Measurements from ENCODE around the gene C2.

Gene C2

GRCh38 chr6:31963921-31964320, 36.4 kb downstream of the C2 start:
- H3K27ac ChIP-seq (ENCODE audit: insufficient read depth in 1 of 2, low read depth in 1 of 2, low read length in 2 of 2, poor library complexity in 1 of 2, severe bottlenecking in 2 of 2) = no peak overlapping the region
- WGBS (ENCODE audit: insufficient coverage) = 95% methylated on average over 18 of the region's 19 CpGs
- peaks cover 4 to 9% (median 9%) of the 10 kb centered on the region in 4 experiments for H3K4me1 ChIP-seq (ENCODE audit: control extremely low read depth in 1 of 4, control insufficient read depth in 4 of 4, insufficient read depth in 4 of 4, low read length in 3 of 4)
- ChIA-PET POLR2A (no interaction called here), CTCF (interaction anchor here (2.4 kb wide), 1 partner anchor 12 kb away, joined by 7 read pairs; no protein-coding TSS in a partner anchor)
- DNase-seq = no peak
- no peaks in the 10 kb centered on the region for H3K9me3 ChIP-seq (ENCODE audit: control extremely low read depth in 1 of 5, control insufficient read depth in 4 of 5, insufficient read depth in 2 of 5, low read depth in 1 of 5, low read length in 4 of 5)
- H3K36me3 ChIP-seq (ENCODE audit: control insufficient read depth in 4 of 4, insufficient read depth in 4 of 4, low read length in 3 of 4) = peaks cover 19 to 83% (median 73%) of the 10 kb centered on the region in 4 experiments
- H3K4me3 ChIP-seq (ENCODE audit: control insufficient read depth in 1 of 7, extremely low read depth in 1 of 7, insufficient read depth in 4 of 7, low read depth in 2 of 7, low read length in 6 of 7) = no peak overlapping the region
- no peaks in the 10 kb centered on the region for H3K27me3 ChIP-seq (replicated peaks in 2 of 5; ENCODE audit: control insufficient read depth in 4 of 5, insufficient read depth in 5 of 5, low read length in 4 of 5)

GRCh38 chr6:31965700-31966099, 38.2 kb downstream of the C2 start:
- ChIA-PET POLR2A (no interaction called here), CTCF (interaction anchor here (2.4 kb wide), 1 partner anchor 14 kb away, joined by 7 read pairs; no protein-coding TSS in a partner anchor)
- no peaks in the 10 kb centered on the region for H3K27me3 ChIP-seq (replicated peaks in 2 of 5; ENCODE audit: control insufficient read depth in 4 of 5, insufficient read depth in 5 of 5, low read length in 4 of 5)
- H3K4me1 ChIP-seq (ENCODE audit: control extremely low read depth in 1 of 4, control insufficient read depth in 4 of 4, insufficient read depth in 4 of 4, low read length in 3 of 4) = peaks cover 0 to 5% (median 4%) of the 10 kb centered on the region in 4 experiments
- H3K36me3 ChIP-seq (ENCODE audit: control insufficient read depth in 4 of 4, insufficient read depth in 4 of 4, low read length in 3 of 4) = peaks cover 19 to 96% (median 84%) of the 10 kb centered on the region in 4 experiments
- no peak for DNase-seq
- WGBS (ENCODE audit: insufficient coverage) = 97% methylated on average over 13 of the region's 13 CpGs
- no peak overlapping the region for H3K4me3 ChIP-seq (ENCODE audit: control insufficient read depth in 1 of 7, extremely low read depth in 1 of 7, insufficient read depth in 4 of 7, low read depth in 2 of 7, low read length in 6 of 7)
- no peak overlapping the region for H3K27ac ChIP-seq (ENCODE audit: insufficient read depth in 1 of 2, low read depth in 1 of 2, low read length in 2 of 2, poor library complexity in 1 of 2, severe bottlenecking in 2 of 2)
- no peaks in the 10 kb centered on the region for H3K9me3 ChIP-seq (ENCODE audit: control extremely low read depth in 1 of 5, control insufficient read depth in 4 of 5, insufficient read depth in 2 of 5, low read depth in 1 of 5, low read length in 4 of 5)

- Histone ChIP-seq H3K27ac (ENCODE audit: insufficient read depth in 1 of 2, low read depth in 1 of 2, low read length in 2 of 2, poor library complexity in 1 of 2, severe bottlenecking in 2 of 2) (no peak overlapping the region), H3K27me3 (replicated peaks in 2 of 5; ENCODE audit: control insufficient read depth in 4 of 5, insufficient read depth in 5 of 5, low read length in 4 of 5) (no peaks in the 10 kb centered on the region), H3K4me1 (ENCODE audit: control extremely low read depth in 1 of 4, control insufficient read depth in 4 of 4, insufficient read depth in 4 of 4, low read length in 3 of 4) (peaks cover 1 to 13% (median 12%) of the 10 kb centered on the region in 4 experiments), H3K4me3 (ENCODE audit: control insufficient read depth in 1 of 7, extremely low read depth in 1 of 7, insufficient read depth in 4 of 7, low read depth in 2 of 7, low read length in 6 of 7) (no peak overlapping the region), H3K36me3 (ENCODE audit: control insufficient read depth in 4 of 4, insufficient read depth in 4 of 4, low read length in 3 of 4) (peaks cover 18 to 90% (median 76%) of the 10 kb centered on the region in 4 experiments), H3K9me3 (ENCODE audit: control extremely low read depth in 1 of 5, control insufficient read depth in 4 of 5, insufficient read depth in 2 of 5, low read depth in 1 of 5, low read length in 4 of 5) (no peaks in the 10 kb centered on the region)
- WGBS (ENCODE audit: insufficient coverage) = 100% methylated on average over 4 of the region's 7 CpGs
- DNase-seq = no peak
- ChIA-PET CTCF (interaction anchor here (2.4 kb wide), 1 partner anchor 14 kb away, joined by 7 read pairs; no protein-coding TSS in a partner anchor), POLR2A (no interaction called here)
Measured at GRCh38 chr6:31966506-31966905, 39.0 kb downstream of the C2 start.

- Histone ChIP-seq H3K36me3 (ENCODE audit: control insufficient read depth in 4 of 4, insufficient read depth in 4 of 4, low read length in 3 of 4) (peaks cover 16 to 83% (median 68%) of the 10 kb centered on the region in 4 experiments), H3K27ac (ENCODE audit: insufficient read depth in 1 of 2, low read depth in 1 of 2, low read length in 2 of 2, poor library complexity in 1 of 2, severe bottlenecking in 2 of 2) (no peak overlapping the region), H3K9me3 (ENCODE audit: control extremely low read depth in 1 of 5, control insufficient read depth in 4 of 5, insufficient read depth in 2 of 5, low read depth in 1 of 5, low read length in 4 of 5) (no peaks in the 10 kb centered on the region), H3K27me3 (replicated peaks in 2 of 5; ENCODE audit: control insufficient read depth in 4 of 5, insufficient read depth in 5 of 5, low read length in 4 of 5) (no peaks in the 10 kb centered on the region), H3K4me3 (ENCODE audit: control insufficient read depth in 1 of 7, extremely low read depth in 1 of 7, insufficient read depth in 4 of 7, low read depth in 2 of 7, low read length in 6 of 7) (no peak overlapping the region), H3K4me1 (ENCODE audit: control extremely low read depth in 1 of 4, control insufficient read depth in 4 of 4, insufficient read depth in 4 of 4, low read length in 3 of 4) (peaks cover 3 to 15% (median 14%) of the 10 kb centered on the region in 4 experiments)
- ChIA-PET POLR2A (interaction anchor here (0.6 kb wide), 1 partner anchor 244 kb away, joined by 3 read pairs; the partner anchor contains the start of gene MPIG6B), CTCF (no interaction called here)
- DNase-seq = no peak
- 95% methylated on average over 10 of the region's 10 CpGs for WGBS (ENCODE audit: insufficient coverage)
Measured at GRCh38 chr6:31966997-31967925, 39.7 kb downstream of the C2 start.

GRCh38 chr6:31967926-31968320, 40.4 kb downstream of the C2 start:
- POLR2A ChIA-PET = no interaction called here
- CTCF ChIA-PET = no interaction called here
- 100% methylated on average over 2 of the region's 3 CpGs for WGBS (ENCODE audit: insufficient coverage)

GRCh38 chr6:31968326-31968725, 40.8 kb downstream of the C2 start:
- ChIA-PET CTCF (no interaction called here), POLR2A (no interaction called here)
- H3K36me3 ChIP-seq (ENCODE audit: control insufficient read depth in 4 of 4, insufficient read depth in 4 of 4, low read length in 3 of 4) = peaks cover 15 to 72% (median 60%) of the 10 kb centered on the region in 4 experiments
- H3K27ac ChIP-seq (ENCODE audit: insufficient read depth in 1 of 2, low read depth in 1 of 2, low read length in 2 of 2, poor library complexity in 1 of 2, severe bottlenecking in 2 of 2) = no peak overlapping the region
- H3K9me3 ChIP-seq (ENCODE audit: control extremely low read depth in 1 of 5, control insufficient read depth in 4 of 5, insufficient read depth in 2 of 5, low read depth in 1 of 5, low read length in 4 of 5) = no peaks in the 10 kb centered on the region
- H3K27me3 ChIP-seq (replicated peaks in 2 of 5; ENCODE audit: control insufficient read depth in 4 of 5, insufficient read depth in 5 of 5, low read length in 4 of 5) = no peaks in the 10 kb centered on the region
- DNase-seq = no peak
- H3K4me3 ChIP-seq (ENCODE audit: control insufficient read depth in 1 of 7, extremely low read depth in 1 of 7, insufficient read depth in 4 of 7, low read depth in 2 of 7, low read length in 6 of 7) = no peak overlapping the region
- peaks cover 3 to 24% (median 23%) of the 10 kb centered on the region in 4 experiments for H3K4me1 ChIP-seq (ENCODE audit: control extremely low read depth in 1 of 4, control insufficient read depth in 4 of 4, insufficient read depth in 4 of 4, low read length in 3 of 4)
- WGBS (ENCODE audit: insufficient coverage) = 95% methylated on average over 4 of the region's 11 CpGs

More at GRCh38 chr6:31967926-31968320, 40.4 kb downstream of the C2 start:
- no peak overlapping the region for H3K27ac ChIP-seq (ENCODE audit: insufficient read depth in 1 of 2, low read depth in 1 of 2, low read length in 2 of 2, poor library complexity in 1 of 2, severe bottlenecking in 2 of 2)
- no peak for DNase-seq
- H3K27me3 ChIP-seq (replicated peaks in 2 of 5; ENCODE audit: control insufficient read depth in 4 of 5, insufficient read depth in 5 of 5, low read length in 4 of 5) = no peaks in the 10 kb centered on the region
- H3K9me3 ChIP-seq (ENCODE audit: control extremely low read depth in 1 of 5, control insufficient read depth in 4 of 5, insufficient read depth in 2 of 5, low read depth in 1 of 5, low read length in 4 of 5) = no peaks in the 10 kb centered on the region
- peaks cover 3 to 20% (median 19%) of the 10 kb centered on the region in 4 experiments for H3K4me1 ChIP-seq (ENCODE audit: control extremely low read depth in 1 of 4, control insufficient read depth in 4 of 4, insufficient read depth in 4 of 4, low read length in 3 of 4)
- H3K4me3 ChIP-seq (ENCODE audit: control insufficient read depth in 1 of 7, extremely low read depth in 1 of 7, insufficient read depth in 4 of 7, low read depth in 2 of 7, low read length in 6 of 7) = no peak overlapping the region
- H3K36me3 ChIP-seq (ENCODE audit: control insufficient read depth in 4 of 4, insufficient read depth in 4 of 4, low read length in 3 of 4) = peaks cover 16 to 76% (median 64%) of the 10 kb centered on the region in 4 experiments

Data from common myeloid progenitor, CD34-positive (primary cell).